ENCODE results near the gene COL18A1.
A peak's percentile ranks its signal among the peaks of the same experiment; 100 is the strongest.
"Not testable (repeated sequence)": the region's sequence is repeated elsewhere in the genome, so short reads cannot be mapped to it uniquely, and the experiment has no call there.

Gene COL18A1

GRCh38 chr21:45366476-45366875 is 38.5 kb upstream of the COL18A1 start:
- in situ Hi-C loops (cut with HindIII; ENCODE audit: low pct_ligation_motif_present, low sequenced_read_pairs): no loop called here
- H3K27ac ChIP-seq: peak overlapping the region; percentile 99
- no peak overlapping the region for H3K4me3 ChIP-seq (ENCODE audit: low read depth, low read length)
- no peaks in the 10 kb centered on the region for H3K27me3 ChIP-seq (replicated peaks)
- DNase-seq: no peak
- no peaks in the 10 kb centered on the region for H3K36me3 ChIP-seq (replicated peaks)
- TF ChIP-seq CTCF (IDR thresholded peaks at IDR 0.05; ENCODE audit: low read depth, low read length, missing control alignments): no peak

- Histone ChIP-seq H3K27me3 (replicated peaks) (no peaks in the 10 kb centered on the region), H3K4me3 (ENCODE audit: low read depth, low read length) (no peak overlapping the region), H3K36me3 (replicated peaks) (no peaks in the 10 kb centered on the region), H3K27ac (peak overlapping the region; percentile 99)
- peak; percentile 95 for DNase-seq
- in situ Hi-C loops (cut with HindIII; ENCODE audit: low pct_ligation_motif_present, low sequenced_read_pairs): no loop called here
- peak; percentile 59 for TF ChIP-seq CTCF (IDR thresholded peaks at IDR 0.05; ENCODE audit: low read depth, low read length, missing control alignments)
These were observed 38.0 kb upstream of the COL18A1 start for GRCh38 chr21:45366931-45367401.

DNA sequence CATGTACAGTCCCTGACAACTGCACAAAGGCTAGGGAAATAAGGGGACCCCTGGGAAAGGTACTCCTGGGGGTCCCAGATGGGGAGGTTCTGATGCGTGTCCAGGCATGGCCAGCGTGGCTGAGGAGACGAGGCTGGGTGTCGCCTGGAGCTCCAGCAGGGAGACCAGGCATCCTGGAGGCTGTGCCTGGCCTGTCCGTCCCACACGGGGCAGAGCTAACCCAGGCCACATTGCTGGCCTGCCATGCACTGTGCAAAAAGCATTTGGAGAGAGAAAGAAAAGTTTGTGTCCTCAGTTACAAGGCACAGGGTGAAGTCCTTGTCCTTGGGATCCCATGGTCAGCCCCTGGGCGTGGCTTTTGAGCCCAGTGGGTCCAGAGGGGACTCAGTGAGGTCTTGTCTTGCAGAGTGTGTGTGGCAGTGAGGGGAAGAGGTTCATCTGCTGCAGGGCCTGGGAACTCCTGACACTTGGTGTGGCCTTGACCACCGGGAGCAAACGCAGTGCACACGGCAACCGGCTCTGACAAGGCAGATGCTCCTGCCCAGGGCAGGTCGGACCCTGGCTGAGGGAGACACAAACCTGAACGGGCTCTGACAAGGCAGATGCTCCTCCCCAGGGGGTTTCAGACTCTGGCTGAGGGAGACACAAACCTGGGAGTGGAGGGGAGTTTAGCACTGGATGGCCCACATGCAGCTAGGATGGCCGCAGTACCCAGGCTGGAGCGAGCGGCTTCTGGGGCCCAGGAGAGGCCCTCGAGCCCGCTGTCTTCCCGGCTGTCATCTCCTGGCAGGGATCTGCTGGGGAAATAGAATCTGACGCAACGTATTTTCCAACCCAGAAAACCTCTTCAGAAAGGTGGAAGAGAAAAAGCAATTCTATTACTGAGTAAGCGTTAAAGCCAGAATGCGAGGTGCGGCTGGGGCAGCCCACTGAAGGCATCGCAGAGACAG is 37.3 kb upstream of the COL18A1 start:
- TF ChIP-seq CTCF (IDR thresholded peaks at IDR 0.05; ENCODE audit: low read depth, low read length, missing control alignments): no peak
- Histone ChIP-seq H3K27ac (peak overlapping the region; percentile 99), H3K27me3 (replicated peaks) (no peaks in the 10 kb centered on the region), H3K36me3 (replicated peaks) (no peaks in the 10 kb centered on the region), H3K4me3 (ENCODE audit: low read depth, low read length) (no peak overlapping the region)
- no peak for DNase-seq
- in situ Hi-C loops (cut with HindIII; ENCODE audit: low pct_ligation_motif_present, low sequenced_read_pairs): no loop called here

- H3K27me3 ChIP-seq (replicated peaks); DNase-seq; H3K27ac ChIP-seq; in situ Hi-C loops (cut with HindIII; ENCODE audit: low pct_ligation_motif_present, low sequenced_read_pairs); H3K36me3 ChIP-seq (replicated peaks); H3K4me3 ChIP-seq (ENCODE audit: low read depth, low read length): not testable (repeated sequence)
These were observed 35.9 kb upstream of the COL18A1 start for GRCh38 chr21:45369018-45369417.

GRCh38 chr21:45370575-45370974 is 34.4 kb upstream of the COL18A1 start:
- no peak for DNase-seq
- Histone ChIP-seq H3K27ac (no peak overlapping the region), H3K36me3 (replicated peaks) (no peaks in the 10 kb centered on the region), H3K4me3 (ENCODE audit: low read depth, low read length) (no peak overlapping the region), H3K27me3 (replicated peaks) (no peaks in the 10 kb centered on the region)
- no peak for TF ChIP-seq CTCF (IDR thresholded peaks at IDR 0.05; ENCODE audit: low read depth, low read length, missing control alignments)
- in situ Hi-C loops (cut with HindIII; ENCODE audit: low pct_ligation_motif_present, low sequenced_read_pairs): no loop called here

DNA sequence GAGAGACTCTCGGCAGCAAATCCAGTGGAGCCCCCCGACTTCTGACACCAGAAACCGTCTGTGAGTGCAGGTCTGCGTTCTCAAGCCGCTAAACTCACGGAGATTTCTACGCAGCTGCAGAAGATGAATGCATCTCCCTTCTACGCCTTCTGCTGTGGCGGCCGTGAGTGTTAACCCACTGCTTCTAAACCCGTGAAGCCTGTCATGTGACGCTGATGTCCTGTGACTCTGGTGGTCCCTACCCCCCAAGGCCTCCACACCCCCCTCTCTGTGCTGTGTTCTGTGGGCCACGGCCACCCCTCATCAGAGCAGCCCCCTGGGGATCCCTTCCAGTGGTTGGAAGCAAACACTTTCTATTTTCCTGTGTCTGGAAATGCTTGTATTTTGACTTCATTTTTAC is 33.9 kb upstream of the COL18A1 start:
- in situ Hi-C loops (cut with HindIII; ENCODE audit: low pct_ligation_motif_present, low sequenced_read_pairs): no loop called here
- no peak overlapping the region for H3K4me3 ChIP-seq (ENCODE audit: low read depth, low read length)
- no peaks in the 10 kb centered on the region for H3K36me3 ChIP-seq (replicated peaks)
- no peak overlapping the region for H3K27ac ChIP-seq
- H3K27me3 ChIP-seq (replicated peaks): no peaks in the 10 kb centered on the region
- no peak for DNase-seq
- no peak for TF ChIP-seq CTCF (IDR thresholded peaks at IDR 0.05; ENCODE audit: low read depth, low read length, missing control alignments)
